HG02798 (cell line): Measurements from ENCODE around the gene ANKK1.

Source experiments
- ATAC-seq: cut with Tn5 transposase; IDR thresholded peaks from one replicate; pipeline ENCODE4 v1.9.1; 2021; ENCODE audit warnings: mild to moderate bottlenecking; ENCODE audit not compliant: unreplicated experiment, poor library complexity

The ANKK1 gene

GRCh38 chr11:113377681-113378412 is 9.7 kb upstream of the ANKK1 start:
- no peak for ATAC-seq

GRCh38 chr11:113378692-113379091 is 8.9 kb upstream of the ANKK1 start:
- ATAC-seq: no peak

GRCh38 chr11:113382121-113382520 is 5.5 kb upstream of the ANKK1 start:
- ATAC-seq: no peak

GRCh38 chr11:113384551-113384950 is 3.0 kb upstream of the ANKK1 start:
- ATAC-seq: no peak

GRCh38 chr11:113385749-113386148 is 1.8 kb upstream of the ANKK1 start:
- no peak for ATAC-seq

GRCh38 chr11:113386866-113387265 is 713 bp upstream of the ANKK1 start:
- ATAC-seq: no peak

- no peak for ATAC-seq
Observed at GRCh38 chr11:113389272-113389671, 1.7 kb downstream of the ANKK1 start.

- ATAC-seq: no peak
Observed at GRCh38 chr11:113392236-113392921, 4.8 kb downstream of the ANKK1 start.

GRCh38 chr11:113393501-113393985 is 6.0 kb downstream of the ANKK1 start:
- no peak for ATAC-seq

- no peak for ATAC-seq
Observed at GRCh38 chr11:113394919-113395318, 7.3 kb downstream of the ANKK1 start.

- ATAC-seq: no peak
Observed at GRCh38 chr11:113395782-113396336, 8.3 kb downstream of the ANKK1 start.

- no peak for ATAC-seq
Observed at GRCh38 chr11:113396690-113397089, 9.1 kb downstream of the ANKK1 start.

GRCh38 chr11:113397212-113397611 is 9.6 kb downstream of the ANKK1 start:
- no peak for ATAC-seq

GRCh38 chr11:113397821-113398220 is 10.2 kb downstream of the ANKK1 start:
- ATAC-seq: no peak

GRCh38 chr11:113398669-113399430 is 11.3 kb downstream of the ANKK1 start:
- ATAC-seq: no peak

GRCh38 chr11:113400631-113401230 is 13.2 kb downstream of the ANKK1 start:
- no peak for ATAC-seq

- no peak for ATAC-seq
Observed at GRCh38 chr11:113401718-113402117, 14.1 kb downstream of the ANKK1 start.

GRCh38 chr11:113404859-113405430 is 17.4 kb downstream of the ANKK1 start:
- no peak for ATAC-seq

GRCh38 chr11:113405724-113406478 is 18.3 kb downstream of the ANKK1 start:
- ATAC-seq: no peak
